ENCODE results near the gene ADGRG3.

GRCh38 chr16:57633383-57634064 lies 34.6 kb upstream of the ADGRG3 start:
- TF ChIP-seq CTCF (IDR thresholded peaks at IDR 0.05) (no peak), EZH2 (IDR thresholded peaks at IDR 0.05; ENCODE audit: borderline replicate concordance, insufficient read depth, low read depth, low read length, poor library complexity, severe bottlenecking) (no peak)
